GM19238 (cell line): ENCODE results near the gene RHBDL1.

Experiments
- DNase-seq: peaks from one replicate; pipeline ENCODE4 v3.0.0; 2011; ENCODE audit warnings: low spot score; ENCODE audit not compliant: insufficient read length

RHBDL1 gene

DNA sequence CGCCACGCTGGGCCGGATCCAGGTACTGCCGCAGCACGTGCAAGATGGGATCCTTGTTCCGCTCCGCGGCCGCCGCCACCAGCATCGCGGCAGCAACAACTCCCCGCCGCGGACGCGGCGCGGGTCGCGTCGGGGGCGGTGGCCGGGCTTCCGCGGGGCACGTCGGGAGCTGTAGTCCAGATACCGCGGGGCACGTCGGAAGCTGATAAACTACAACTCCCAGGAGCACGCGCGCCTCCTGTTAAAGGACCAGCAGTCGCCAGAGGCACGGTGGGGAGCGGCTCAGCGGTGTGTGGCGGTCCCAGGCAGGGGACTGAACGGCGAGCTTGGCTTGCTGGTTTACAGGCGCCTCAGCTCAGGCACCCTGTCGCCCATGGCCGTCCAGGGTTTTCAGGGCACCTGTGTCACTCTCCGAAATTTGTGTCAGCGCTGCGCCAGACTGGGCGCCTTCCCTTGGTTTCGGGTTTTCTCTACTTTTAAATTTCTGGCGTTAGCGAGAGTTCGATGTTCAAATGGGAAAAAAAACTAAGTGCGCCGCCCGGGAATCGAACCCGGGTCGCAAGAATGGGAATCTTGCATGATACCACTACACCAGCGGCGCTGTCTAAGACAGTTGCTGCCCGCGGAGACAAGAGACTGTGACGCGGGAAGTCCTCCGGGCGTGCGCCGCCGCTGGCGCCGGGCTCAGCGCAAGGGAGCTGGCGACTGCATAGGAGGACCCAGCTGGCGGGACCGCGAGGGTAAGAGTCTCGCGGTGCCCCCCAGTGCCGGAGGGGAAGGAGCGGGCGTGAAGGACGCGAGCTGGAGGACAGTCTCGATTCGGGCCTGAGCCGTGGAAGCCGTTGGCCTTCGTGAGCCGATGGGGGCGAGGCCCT lies 39.0 kb upstream of the RHBDL1 start, which contains the start of gene METTL26:
METTL26 (minus strand) TSS at position 100 of the 875 bp plus-strand sequence; CDS start at position 85, 15 bp downstream.
- DNase-seq, result peak; percentile 99

DNA sequence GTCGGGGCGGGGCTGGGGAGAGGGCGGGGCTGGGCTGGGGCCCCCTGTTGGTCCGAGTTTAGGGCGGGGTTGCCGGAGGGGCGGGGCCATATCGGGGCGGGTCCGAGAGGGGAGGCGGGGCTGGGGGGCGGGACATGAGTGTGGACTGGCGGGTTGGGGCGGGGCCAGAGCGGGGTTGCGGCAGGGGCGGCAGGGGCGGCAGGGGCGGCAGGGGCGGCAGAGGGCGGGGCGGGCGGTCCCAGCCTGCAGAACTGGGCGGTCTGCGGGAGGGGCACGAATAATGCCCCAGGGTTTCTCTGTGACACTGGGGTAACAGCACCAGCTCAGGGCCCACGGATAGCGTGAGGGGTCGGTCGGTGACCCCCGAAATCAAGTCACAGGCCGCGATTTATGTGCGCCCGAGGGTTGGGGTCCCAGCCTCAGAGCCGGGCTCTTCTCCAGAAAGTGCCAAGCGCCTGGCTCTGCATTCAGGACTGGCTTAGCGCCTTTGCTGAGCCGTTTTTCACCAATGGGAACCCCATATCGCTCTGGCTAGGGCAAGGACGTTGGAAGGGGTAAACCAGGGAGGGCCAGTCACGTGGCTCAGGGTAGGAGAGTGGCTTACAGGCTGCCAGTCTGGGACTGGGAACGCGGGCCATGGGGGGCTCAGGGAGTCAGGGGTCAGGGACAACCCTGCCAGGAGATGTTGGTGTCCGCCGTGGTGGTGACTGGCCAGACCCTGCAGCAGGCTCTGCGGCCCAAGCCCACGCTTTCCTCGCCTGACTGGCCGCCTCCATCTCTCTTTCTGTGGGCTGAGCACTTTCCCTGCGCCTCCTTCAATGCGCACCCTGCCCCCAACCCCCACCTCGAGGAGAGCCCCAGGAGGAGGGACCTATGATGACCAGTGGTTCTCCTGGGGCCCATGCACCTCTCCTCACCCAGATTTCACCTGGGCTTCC lies 38.1 kb upstream of the RHBDL1 start:
- DNase-seq, result peak; percentile 100

DNA sequence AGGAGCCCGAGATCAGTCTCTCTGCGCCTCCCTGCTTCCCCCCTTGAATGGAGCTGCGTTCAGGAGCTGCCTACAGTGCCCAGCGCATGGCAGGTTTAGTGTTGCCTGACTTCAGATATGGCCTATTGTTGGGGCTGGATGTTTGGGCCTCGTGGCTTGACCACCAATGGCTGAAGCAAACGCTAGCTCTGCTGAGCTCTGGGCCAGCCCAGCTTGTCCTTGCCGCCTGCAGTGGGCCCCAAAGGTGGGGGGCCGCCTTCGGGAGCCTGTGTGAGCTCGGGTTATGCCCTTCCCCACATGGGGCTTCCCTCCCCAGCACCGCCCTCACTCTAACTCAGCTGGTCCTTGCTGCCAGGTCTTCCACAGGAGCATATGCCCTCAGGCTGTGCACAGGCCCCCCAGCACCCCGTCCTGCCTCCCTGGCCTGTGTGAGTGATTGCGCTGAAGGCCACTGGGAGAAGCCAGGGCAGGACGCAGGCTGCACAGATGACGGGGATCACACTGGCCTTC lies 37.4 kb upstream of the RHBDL1 start:
- DNase-seq, result no peak

DNA sequence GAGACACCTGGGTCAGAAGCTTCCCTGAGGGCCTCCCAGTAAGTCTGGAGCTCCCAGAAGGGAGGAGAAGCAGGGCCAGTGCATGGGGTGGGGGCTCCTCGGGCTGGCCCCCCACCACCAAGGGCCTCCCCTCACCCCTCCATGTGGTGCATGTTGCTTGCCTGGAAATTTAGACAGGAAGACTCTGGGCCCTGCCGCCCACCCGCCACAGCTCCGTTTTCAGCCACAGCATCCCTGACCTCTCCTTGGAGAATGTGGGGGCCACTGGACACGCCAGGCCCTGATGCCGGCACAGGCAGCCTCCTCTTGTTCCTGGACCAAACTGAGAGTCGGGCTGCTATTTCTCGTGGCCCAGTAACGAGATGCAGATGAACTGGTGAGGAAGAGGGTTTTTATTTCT lies 36.6 kb upstream of the RHBDL1 start:
- no peak for DNase-seq

DNA sequence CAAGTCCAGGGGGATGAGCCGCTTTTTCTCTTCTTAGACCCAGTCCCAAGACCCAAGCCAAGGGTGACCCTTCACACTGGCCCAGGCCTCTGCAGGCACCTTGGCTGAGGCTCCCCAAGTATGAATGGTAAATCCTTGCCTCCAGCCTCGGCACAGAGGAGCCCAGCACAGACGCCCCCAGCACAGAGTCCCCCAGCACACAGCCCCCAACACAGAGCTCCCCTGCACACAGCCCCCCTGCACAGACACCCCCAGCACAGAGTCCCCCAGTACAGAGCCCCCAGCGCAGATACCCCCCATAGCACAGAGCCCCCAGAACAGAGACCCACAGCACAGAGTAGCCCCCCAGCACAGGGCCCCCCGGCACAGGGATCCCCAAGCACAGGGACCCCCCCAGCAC lies 34.9 kb upstream of the RHBDL1 start:
- DNase-seq, result no peak

DNA sequence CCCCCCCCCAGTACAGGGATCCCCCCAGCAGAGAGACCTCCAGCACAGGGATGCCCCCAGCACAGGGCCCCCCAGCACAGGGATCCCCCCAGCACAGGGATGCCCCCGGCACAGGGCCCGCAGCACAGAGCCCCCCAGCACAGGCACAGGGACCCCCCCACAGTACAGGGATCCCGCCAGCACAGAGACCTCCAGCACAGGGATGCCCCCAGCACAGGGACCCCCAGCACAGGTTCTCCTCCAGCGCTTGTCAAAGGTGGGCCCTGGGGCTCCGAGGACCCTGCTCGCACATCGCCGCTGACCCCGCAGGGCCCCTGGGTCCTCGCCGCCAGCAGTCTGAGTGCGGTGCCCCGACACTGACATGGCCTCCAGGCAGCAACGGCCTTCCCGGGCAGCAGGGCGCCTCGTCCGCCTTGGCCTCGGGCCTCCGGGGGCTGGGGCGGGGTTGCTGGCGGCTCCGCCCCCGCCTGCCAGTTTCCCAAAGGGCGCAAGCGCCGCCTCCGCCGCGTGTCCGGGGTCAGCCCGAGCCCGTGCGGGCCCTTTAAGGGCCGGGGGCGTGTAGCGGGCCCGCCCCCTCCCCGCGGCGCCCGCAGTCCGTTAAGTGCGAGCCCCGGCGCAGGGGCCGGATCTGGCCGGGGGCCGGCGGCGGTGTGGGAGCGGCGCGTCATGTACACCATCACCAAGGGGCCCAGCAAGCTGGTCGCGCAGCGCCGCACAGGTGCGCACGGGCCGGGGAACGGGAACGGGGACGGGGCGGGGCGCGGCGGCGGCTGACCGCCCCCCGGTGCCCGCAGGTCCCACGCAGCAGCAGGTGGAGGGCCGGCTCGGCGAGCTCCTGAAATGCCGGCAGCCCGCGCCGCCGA lies 33.9 kb upstream of the RHBDL1 start, which contains the start of gene MCRIP2:
MCRIP2 (plus strand) TSS at position 503 of the 863 bp plus-strand sequence; CDS start at position 667, 164 bp downstream.
- DNase-seq, result peak; percentile 92

DNA sequence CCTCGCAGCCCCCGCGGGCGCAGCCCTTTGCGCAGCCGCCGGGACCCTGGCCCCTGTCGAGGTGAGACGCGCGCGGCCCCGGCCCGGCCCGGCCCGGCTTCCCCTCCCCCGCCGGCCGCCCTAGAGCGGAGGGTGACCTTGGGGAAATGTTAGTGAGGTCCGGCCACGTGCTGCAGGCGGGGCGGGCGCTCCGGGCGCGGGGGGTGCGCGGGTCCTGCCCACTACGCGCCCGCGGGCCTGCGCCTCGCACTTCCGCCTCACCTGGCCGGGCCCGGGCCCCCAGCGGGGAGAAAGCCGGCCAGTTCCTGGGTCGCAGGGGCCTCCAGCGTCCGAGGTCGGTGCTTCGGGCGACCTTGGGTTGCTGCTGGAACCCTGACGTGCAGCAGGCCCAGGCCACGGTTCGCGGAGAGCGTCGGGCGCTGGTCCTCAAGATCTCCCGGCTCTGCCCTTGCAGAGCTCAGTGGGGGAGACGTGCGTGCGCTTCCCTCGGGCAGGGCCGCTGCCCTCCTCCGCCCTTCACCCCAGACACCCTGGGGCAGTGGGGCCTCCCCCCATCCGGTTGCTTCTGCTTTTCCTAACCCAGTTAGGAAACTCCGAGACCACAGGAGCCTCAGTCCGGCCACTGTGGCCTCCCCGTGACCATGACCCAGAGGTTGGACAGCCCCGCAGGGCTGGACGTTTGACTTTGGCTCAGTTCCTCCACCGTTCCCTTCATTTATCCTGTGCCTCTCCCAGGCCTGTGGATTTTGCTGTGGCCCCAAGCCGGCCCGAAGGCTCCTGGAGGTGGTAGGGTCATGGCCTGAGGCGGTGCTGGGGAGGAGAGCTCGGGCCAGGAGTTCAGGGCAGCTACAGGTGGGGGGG lies 33.1 kb upstream of the RHBDL1 start:
- DNase-seq, result peak; percentile 77

DNA sequence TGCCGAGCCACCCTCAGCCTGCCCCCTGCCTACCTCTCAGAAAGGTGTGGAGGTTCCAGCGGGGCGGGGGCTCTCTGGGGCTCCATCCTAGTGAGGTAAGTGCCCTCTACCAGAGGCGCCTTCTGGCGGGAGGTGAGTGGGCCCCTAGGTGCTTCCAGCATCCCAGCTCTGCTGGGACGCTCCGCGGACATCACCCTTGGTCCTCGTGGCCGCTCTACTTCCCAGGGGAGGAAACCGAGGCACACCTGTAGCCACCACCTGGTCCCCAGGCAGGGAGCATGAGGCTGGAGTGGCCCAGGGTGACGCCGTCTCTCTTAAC lies 32.5 kb upstream of the RHBDL1 start:
- DNase-seq, result no peak

DNA sequence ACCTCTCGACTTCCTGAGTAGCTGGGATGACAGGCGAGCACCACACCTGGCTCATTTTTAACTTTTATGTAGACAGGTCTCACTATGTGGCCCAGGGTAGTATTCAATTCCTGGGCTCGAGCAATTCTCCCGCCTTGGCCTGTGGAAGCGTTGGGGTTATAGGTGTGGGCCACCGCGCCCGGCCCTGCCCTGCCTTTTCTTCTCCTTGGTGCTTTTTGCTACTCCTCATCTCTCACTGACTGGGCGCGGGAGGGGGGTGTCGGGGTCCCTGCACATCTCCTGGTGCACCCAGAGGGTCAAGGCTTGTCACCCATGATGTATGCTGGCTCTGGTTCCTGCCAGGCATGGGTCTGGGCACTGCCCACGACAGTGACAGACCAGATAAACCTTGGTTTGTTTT lies 30.9 kb upstream of the RHBDL1 start:
- no peak for DNase-seq

DNA sequence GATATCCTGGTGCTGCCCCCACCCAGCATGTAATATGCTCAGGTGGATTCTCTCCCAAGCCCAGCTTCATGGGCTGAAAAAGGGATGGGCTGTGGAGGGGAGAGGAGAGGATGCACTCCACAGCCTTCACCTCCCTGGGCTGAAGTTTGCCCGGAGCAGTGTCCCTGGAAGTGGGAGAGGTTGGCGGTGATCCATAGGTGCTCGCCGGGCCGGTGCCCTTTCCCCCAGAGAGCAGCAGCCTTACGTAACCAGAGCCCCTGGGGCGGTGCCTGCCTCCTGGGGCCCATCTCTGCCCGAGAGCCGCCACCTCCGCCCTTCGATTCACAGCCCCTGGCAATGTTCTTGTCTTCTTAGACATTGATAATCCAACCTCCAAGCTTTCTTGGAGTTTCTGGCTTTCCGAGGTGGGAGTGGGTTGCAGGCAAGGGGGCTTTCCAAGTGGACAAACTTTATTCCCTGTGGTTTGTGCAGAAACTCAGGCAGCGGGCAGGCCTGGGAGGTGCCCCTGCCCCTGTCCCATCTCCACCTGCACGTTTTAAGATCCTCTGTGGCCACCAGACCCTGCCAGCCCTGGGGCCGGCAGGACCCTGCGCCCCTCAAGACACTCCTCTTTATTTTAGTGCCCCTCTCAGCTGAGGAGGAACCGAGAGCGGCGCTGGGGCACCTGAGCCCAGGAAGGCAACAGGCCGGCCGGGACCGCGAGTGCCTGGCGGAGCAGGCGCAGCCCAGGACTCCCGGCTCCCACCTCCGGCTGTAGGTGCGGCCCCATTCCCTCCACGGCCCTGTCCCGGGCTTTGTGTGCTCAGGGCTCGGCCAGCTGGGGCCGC lies 29.4 kb upstream of the RHBDL1 start:
- no peak for DNase-seq

DNA sequence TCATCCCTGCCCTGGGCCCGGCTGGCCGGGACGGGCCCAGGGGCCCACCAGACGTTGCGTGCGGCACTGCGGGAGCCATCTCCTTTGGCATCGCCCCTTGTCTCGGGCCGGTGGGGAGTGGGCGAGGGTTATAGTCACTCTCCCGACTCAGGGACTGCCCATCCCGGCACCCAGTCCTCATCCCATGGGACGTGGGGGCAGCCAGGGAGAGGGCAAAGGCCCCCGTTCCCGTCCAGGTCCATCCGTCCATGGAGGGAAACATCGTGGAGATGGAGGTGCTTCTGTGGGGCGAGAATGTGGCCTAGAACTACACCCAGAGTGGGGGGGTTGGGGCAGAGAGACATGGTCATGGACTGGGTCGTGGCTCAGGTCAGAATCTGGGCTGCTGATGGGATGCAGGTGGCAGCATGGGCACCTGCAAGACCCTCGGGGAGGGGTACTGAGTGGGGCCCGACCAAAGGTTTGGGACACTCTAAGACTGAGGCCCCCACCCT lies 28.7 kb upstream of the RHBDL1 start:
- DNase-seq, result no peak

DNA sequence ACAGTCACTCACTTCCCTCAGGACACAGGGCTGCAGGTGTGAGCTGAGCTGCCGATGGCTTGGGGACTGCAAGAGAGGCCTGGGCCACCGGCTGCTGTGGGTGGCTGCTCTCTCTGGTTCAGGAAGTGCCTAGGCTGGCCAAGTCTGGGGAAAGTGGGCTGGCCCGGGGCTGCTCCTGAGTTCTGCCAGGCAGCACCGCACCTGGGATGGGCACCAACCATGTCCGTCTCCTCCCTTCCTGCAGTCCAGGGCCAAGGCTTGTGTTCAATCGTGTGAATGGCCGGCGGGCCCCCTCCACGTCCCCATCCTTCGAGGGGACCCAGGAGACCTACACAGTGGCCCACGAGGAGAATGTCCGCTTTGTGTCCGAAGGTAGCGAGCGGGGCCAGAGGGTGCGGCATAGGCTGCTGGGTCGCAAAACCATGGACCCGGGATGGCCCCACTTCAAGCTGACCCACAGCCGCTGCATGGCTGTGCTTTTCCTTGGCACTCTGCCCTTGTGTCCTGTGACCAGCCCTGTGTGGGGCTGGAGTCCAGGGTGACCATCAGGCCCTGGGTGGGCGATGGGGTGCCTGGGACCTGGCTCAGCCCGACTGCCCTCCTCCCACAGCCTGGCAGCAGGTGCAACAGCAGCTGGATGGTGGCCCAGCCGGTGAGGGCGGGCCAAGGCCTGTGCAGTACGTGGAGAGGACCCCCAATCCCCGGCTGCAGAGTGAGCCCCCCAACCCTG lies 28.1 kb upstream of the RHBDL1 start:
- DNase-seq, result no peak

DNA sequence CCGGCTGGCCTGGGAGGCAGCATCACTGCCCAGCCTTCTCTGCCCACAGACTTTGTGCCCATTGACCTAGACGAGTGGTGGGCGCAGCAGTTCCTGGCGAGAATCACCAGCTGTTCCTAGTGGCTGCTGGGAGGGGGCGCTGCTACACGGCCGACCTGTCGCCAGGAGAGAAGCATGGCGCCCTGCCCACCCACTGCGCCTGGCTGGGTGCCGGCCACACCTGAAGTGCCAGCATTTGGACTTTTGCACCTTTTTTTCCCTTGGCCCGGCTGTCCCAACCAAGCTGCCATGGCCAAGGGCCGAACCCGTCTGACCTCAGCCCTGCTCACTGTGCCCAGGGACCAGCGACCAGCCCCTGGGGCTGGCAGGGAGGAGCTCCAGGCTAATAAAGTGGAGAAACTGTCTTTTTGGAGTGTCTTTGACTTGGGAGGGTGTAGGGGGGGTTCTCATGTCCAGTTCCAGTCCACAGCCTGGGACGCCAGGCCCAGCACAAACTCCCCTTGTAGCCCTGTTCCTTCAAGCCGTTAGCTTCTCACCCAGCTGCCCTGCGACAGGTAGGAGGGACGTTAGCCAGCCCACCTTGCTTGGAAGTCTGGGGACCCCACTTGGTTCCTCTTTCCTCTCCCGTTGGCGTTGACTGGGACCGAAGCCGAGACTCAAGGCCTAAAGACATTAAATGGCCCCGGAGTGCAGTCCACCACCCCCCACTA lies 27.2 kb upstream of the RHBDL1 start:
- no peak for DNase-seq

DNA sequence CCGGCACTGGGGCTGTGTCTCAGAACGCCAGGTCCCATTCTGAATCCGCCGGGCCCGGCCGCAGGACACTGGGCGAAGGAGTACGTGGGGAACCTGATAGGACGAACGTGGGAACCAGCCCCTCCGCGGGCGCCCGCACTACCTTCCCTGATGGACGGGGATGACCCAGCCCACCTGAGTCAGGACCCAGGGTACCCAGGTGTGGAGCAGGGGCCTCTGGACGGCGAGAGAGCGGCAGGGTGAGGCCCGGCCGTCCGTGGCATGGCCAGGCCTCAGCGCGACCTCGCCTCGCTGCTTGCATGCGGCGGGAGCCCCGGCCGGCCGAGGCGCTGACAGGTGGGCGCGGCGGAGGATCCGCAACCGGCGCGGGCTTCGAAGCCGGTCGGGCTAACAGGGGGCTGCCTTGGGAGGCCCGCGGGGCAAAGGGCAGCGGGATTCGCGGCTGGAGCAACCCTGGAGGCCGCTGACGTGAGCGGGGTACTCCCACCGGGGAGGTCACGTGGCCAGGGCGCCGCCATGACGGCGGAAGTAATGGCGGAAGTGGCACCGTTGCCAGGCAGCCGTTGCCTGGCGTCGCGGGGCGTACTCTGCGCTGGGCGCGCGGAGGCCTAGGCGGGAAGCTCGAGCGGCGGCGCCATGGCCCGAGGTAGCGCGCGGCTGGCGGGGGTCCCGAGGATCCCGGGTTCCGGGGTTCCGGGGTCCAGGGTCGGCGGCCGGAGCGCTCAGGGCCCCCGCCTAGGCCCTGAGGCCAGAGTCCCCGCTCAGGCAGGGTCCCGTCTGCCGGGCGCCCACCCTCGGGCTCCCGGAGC lies 26.5 kb upstream of the RHBDL1 start, which contains the start of gene WDR90:
WDR90 (plus strand) TSS at position 585 of the 809 bp plus-strand sequence; CDS start at position 637, 52 bp downstream.
- DNase-seq, result peak; percentile 100

DNA sequence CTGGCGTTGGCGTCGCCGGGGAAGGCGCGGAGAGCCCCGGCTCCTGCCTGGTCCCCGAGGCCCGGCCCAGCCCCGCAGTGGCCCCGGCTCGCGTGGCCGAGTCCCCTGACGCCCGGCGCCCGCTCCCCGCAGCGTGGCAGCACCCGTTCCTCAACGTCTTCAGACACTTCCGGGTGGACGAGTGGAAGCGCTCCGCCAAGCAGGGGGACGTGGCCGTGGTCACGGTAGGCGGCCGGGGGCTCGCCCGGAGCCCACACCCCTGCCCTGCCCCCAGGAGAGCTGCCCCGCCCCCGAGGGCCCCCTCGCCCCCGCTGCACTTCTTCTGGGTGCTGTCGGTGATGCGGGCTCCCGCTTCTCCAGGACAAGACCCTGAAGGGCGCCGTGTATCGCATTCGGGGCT lies 25.8 kb upstream of the RHBDL1 start:
- peak; percentile 63 for DNase-seq

DNA sequence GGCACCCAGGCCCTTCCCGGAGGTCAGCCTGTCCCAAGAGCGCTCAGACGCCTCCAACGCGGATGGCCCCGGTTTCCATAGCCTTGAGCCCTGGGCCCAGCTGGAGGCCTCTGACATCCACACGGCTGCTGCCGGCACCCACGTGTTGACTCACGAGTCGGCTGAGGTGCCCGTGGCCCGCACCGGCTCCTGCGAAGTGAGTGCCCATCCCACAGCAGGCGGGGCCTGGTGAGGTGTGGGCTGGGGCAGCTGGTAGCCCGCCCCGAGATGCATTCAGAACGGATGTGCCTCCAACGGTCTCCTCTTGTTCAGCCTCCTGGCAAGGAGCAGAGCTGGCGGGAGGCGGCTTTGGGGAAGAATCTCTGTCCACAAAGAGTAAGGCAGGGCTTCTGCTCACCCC lies 23.6 kb upstream of the RHBDL1 start:
- DNase-seq, result no peak
